Liver (tissue), 9 donors: ENCODE measurements around the gene ATPAF1. TPM values are rescaled to one million over a fixed set of nuclear protein-coding genes. Genes with fewer than 3 reads are reported as not detected.

ENCODE experiments used
- DNase-seq: peaks from one replicate; pipeline ENCODE4 v3.0.0-alpha.2; 2017; ENCODE audit warnings: low spot score
- H3K27ac ChIP-seq, 2 donors: one replicate each; pipeline ENCODE4 v1.7.0; 2013; ENCODE audit warnings: inconsistent platforms in 2 of 2, low read length in 2 of 2, control low read depth in 1 of 2, low read depth in 1 of 2, mild to moderate bottlenecking in 1 of 2
- H3K27me3 ChIP-seq, 4 donors: one replicate each; pipeline versions ENCODE4 v1.6.1 to v1.7.0; 2013; ENCODE audit warnings: low read length in 3 of 4, inconsistent platforms in 1 of 4, mild to moderate bottlenecking in 1 of 4, moderate library complexity in 1 of 4; ENCODE audit not compliant: control insufficient read depth in 4 of 4, insufficient read depth in 4 of 4
- H3K36me3 ChIP-seq, 4 donors: one replicate each; pipeline versions ENCODE4 v1.6.1 to v1.7.0; 2013; ENCODE audit warnings: low read length in 3 of 4, mild to moderate bottlenecking in 3 of 4, low read depth in 1 of 4, moderate library complexity in 1 of 4; ENCODE audit not compliant: control insufficient read depth in 4 of 4, insufficient read depth in 3 of 4
- H3K4me1 ChIP-seq, 4 donors: one replicate each; pipeline versions ENCODE4 v1.6.1 to v1.7.0; 2013; ENCODE audit warnings: low read length in 3 of 4, mild to moderate bottlenecking in 3 of 4, moderate library complexity in 1 of 4; ENCODE audit not compliant: control insufficient read depth in 4 of 4, insufficient read depth in 4 of 4
- H3K4me3 ChIP-seq, 3 donors: one replicate each; pipeline versions ENCODE4 v1.6.1 to v1.7.0; 2013; ENCODE audit warnings: low read length in 3 of 3, control low read depth in 1 of 3, low read depth in 1 of 3, mild to moderate bottlenecking in 1 of 3
- H3K9ac ChIP-seq, 2 donors: one replicate each; pipeline ENCODE4 v1.7.0; 2013; ENCODE audit warnings: low read length in 2 of 2, mild to moderate bottlenecking in 2 of 2, moderate library complexity in 2 of 2, control low read depth in 1 of 2, low read depth in 1 of 2
- H3K9me3 ChIP-seq, 4 donors: one replicate each; pipeline versions ENCODE4 v1.6.1 to v1.7.0; 2013; ENCODE audit warnings: low read length in 3 of 4; ENCODE audit not compliant: control insufficient read depth in 4 of 4
- CTCF ChIP-seq: fragments of 150-350 bp; IDR thresholded peaks from 2 replicates; pipeline ENCODE4 v1.5.1; 2017; ENCODE audit warnings: improper control_type of control experiment, low read depth, low read length; ENCODE audit not compliant: missing input control
- EGR1 ChIP-seq, 2 donors: IDR thresholded peaks; 2 replicates each; pipeline ENCODE4 v1.6.1; 2016 to 2018; ENCODE audit warnings: antibody characterized with exemption in 2 of 2, low read depth in 2 of 2
- FOXA2 ChIP-seq: IDR thresholded peaks from 2 replicates; pipeline ENCODE4 v1.6.1; 2016; ENCODE audit warnings: antibody characterized with exemption
- HNF4A ChIP-seq, 2 donors: conservative IDR thresholded peaks; 2 replicates each; pipeline ENCODE4 v1.6.1; 2016; ENCODE audit warnings: antibody characterized with exemption in 2 of 2, mild to moderate bottlenecking in 2 of 2
- JUND ChIP-seq, 2 donors: IDR thresholded peaks; 2 replicates each; pipeline ENCODE4 v1.6.1; 2016; ENCODE audit warnings: antibody characterized with exemption in 2 of 2
- NR2F2 ChIP-seq: IDR thresholded peaks from 2 replicates; pipeline ENCODE4 v1.6.1; 2016; ENCODE audit warnings: antibody characterized with exemption
- REST ChIP-seq: IDR thresholded peaks from 2 replicates; pipeline ENCODE4 v1.6.1; 2016; ENCODE audit warnings: antibody characterized with exemption, mild to moderate bottlenecking
- SP1 ChIP-seq: IDR thresholded peaks from 2 replicates; pipeline ENCODE4 v1.6.1; 2018; ENCODE audit warnings: antibody characterized with exemption, mild to moderate bottlenecking
- TAF1 ChIP-seq: conservative IDR thresholded peaks from 2 replicates; pipeline ENCODE4 v1.6.1; 2016; ENCODE audit warnings: antibody characterized with exemption, mild to moderate bottlenecking
- YY1 ChIP-seq: IDR thresholded peaks from 2 replicates; pipeline ENCODE4 v1.6.1; 2016; ENCODE audit warnings: antibody characterized with exemption, mild to moderate bottlenecking
- ZBTB33 ChIP-seq: IDR thresholded peaks from 2 replicates; pipeline ENCODE4 v1.6.1; 2016; ENCODE audit warnings: antibody characterized with exemption
- WGBS: extraction: QIAGEN DNeasy Blood & Tissue Kit; methylation state at CpG from one replicate; pipeline ENCODE4 v1.1.7; 2013; 5-methylcytosine and 5-hydroxymethylcytosine counted together
- polyA plus RNA-seq, 2 donors: library from polyadenylated mRNA; stranded (reverse) in 1 of 2; unstranded in 1 of 2; fragments of 200-250 nt in 1 of 2; fragments of >200 nt in 1 of 2; fragmentation: Nextera tagmentation in 1 of 2; extraction: Ambion mirVana in 1 of 2; gene quantifications; one replicate each; pipeline versions ENCODE4 v1.2.1 to v1.2.3, GENCODE V29; 2013 to 2015
- total RNA-seq, 2 donors: library from RNA; depleted of rRNA; stranded (reverse); fragments of >200 nt; gene quantifications; one replicate each; pipeline ENCODE4 v1.2.3, GENCODE V29; 2014
- donor health status: healthy.
- donor health status: healthy.
- donor health status: healthy.
- donor health status: healthy.
- donor health status: healthy.

Gene ATPAF1
- total and polyA plus RNA-seq, 4 donors = 35.3 to 54.1 (median 37.0) TPM

GRCh38 chr1:46606255-46606965 is 61.8 kb downstream of the ATPAF1 start:
- no peak overlapping the region for H3K4me3 ChIP-seq
- no peak for DNase-seq
- WGBS = over 99% methylated on average over 2 of the region's 2 CpGs
- H3K27me3 ChIP-seq = no peaks in the 10 kb centered on the region
- no peak overlapping the region for H3K9ac ChIP-seq
- no peaks in the 10 kb centered on the region for H3K9me3 ChIP-seq
- no peak overlapping the region for H3K27ac ChIP-seq
- H3K4me1 ChIP-seq = peaks cover 0 to 16% (median 10%) of the 10 kb centered on the region in 4 donors
- TF ChIP-seq REST (no peak), TAF1 (no peak), EGR1 (IDR thresholded peaks at IDR 0.05; ENCODE audit: low read depth in 2 of 2) (no peak), JUND (IDR thresholded peaks at IDR 0.05) (no peak), ZBTB33 (no peak), NR2F2 (no peak), HNF4A (conservative IDR thresholded peaks at IDR 0.05) (no peak), SP1 (no peak), CTCF (no peak), FOXA2 (no peak), YY1 (no peak)
- peaks cover 4 to 26% (median 19%) of the 10 kb centered on the region in 4 donors for H3K36me3 ChIP-seq

GRCh38 chr1:46605232-46605631 is 62.9 kb downstream of the ATPAF1 start:
- Histone ChIP-seq H3K36me3 (peaks cover 4 to 25% (median 19%) of the 10 kb centered on the region in 4 donors), H3K4me1 (peaks cover 0 to 16% (median 10%) of the 10 kb centered on the region in 4 donors), H3K9ac (no peak overlapping the region), H3K9me3 (no peaks in the 10 kb centered on the region), H3K4me3 (no peak overlapping the region), H3K27me3 (no peaks in the 10 kb centered on the region), H3K27ac (no peak overlapping the region)
- WGBS = 76% methylated on average over 2 of the region's 2 CpGs
- DNase-seq = no peak
- TF ChIP-seq NR2F2 (no peak), REST (no peak), JUND (IDR thresholded peaks at IDR 0.05) (no peak)
